Measurements from ENCODE around the gene CFAP54. TPM values are rescaled to one million over a fixed set of nuclear protein-coding genes. Genes with fewer than 3 reads are reported as not detected.
"Not testable (repeated sequence)": the region's sequence is repeated elsewhere in the genome, so short reads cannot be mapped to it uniquely, and the experiment has no call there.

CFAP54 gene
- total RNA-seq, 2 donors from 2014 or later = 0.30 to 0.31 TPM

DNA sequence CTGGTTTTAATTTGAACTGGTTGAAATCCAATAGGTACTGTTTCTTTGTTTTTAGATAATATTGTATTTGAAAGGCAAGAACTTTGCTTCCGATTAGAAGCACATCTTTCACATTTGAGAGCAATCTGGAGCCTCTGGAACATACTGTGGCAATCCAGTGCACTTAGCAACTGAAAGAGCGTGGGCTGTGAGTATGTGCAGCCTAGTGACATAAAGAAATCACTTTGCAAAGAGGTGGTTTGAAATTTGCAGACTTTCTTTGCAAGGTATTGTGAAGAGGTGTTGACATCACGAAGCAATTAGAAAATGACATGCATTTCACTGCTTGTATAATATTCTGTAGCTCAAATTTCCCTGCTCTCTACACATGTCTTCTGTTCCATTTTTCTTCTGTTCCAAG is 23.5 kb upstream of the CFAP54 start:
- H3K27ac Mint-ChIP-seq = no peak overlapping the region
- peaks cover 6% of the 10 kb centered on the region in 2 donors for H3K9me3 Mint-ChIP-seq
- ATAC-seq (no peak), DNase-seq (ENCODE audit: low spot score in 2 of 2) (no peak)
- peaks cover 7 to 8% of the 10 kb centered on the region in 2 donors for H3K36me3 Mint-ChIP-seq

GRCh38 chr12:96466939-96467751 is 22.2 kb upstream of the CFAP54 start:
- Mint-ChIP-seq H3K36me3 (peaks cover 7 to 8% of the 10 kb centered on the region in 2 donors), H3K27ac (no peak overlapping the region), H3K9me3 (peaks cover 6% of the 10 kb centered on the region in 2 donors)
- no peak for ATAC-seq
- no peak for DNase-seq (ENCODE audit: low spot score in 2 of 2)

DNA sequence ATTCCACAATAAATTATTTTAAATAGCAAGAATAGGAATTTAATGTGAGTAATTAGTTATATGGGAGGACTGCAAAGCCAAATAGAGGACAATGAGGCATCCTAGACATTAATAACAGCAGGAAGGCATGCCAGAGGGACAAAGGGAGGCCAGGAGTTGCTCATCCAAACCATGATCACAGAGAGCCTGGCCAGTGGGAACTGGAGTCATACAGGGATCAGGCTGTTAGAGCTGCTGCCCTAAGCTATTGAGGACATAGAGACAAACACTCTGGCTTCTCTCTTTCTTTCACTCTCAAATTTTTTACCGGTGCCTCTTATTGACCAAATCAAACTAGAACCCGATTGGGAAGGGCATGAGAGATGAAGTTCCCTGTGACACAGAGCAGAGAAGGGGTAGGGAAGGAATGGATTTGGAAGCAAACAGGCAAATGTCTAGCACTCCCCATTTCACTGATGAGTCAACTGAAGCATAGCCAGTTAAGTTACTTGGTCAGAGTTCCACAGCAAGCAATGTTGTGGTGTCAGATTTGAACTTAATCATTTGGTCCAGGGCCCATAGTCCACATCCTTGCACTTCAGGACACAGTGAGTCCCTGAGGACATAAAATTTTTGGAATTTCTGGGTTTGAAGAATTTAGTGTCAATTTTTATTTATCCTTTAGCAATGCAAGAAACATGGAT is 17.9 kb upstream of the CFAP54 start:
- Mint-ChIP-seq H3K36me3 (peaks cover 7 to 8% of the 10 kb centered on the region in 2 donors), H3K27ac (no peak overlapping the region), H3K9me3 (peaks cover 6% of the 10 kb centered on the region in 2 donors)
- no peak for ATAC-seq
- DNase-seq (ENCODE audit: low spot score in 2 of 2) = no peak

DNA sequence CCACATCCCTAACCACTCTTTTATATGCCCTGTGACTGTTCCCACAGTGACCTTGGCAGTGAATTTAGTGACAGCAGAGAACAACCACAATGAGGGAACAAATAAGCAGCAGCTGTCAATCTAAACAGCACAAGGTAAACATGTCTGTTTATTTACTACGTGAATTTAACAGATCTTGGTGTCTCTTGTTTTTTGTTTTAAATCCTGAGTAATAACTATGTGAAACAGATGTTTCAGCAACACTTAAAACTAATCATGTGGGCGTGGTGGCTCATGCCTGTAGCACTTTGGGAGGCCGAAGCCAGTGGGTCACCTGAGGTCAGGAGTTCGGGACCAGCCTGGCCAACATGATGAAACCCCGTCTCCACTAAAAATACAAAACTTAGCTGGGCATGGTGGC is 17.0 kb upstream of the CFAP54 start:
- DNase-seq (ENCODE audit: low spot score in 2 of 2) = no peak
- no peak for ATAC-seq
- peaks cover 6% of the 10 kb centered on the region in 2 donors for H3K9me3 Mint-ChIP-seq
- peaks cover 7 to 8% of the 10 kb centered on the region in 2 donors for H3K36me3 Mint-ChIP-seq
- H3K27ac Mint-ChIP-seq = no peak overlapping the region

DNA sequence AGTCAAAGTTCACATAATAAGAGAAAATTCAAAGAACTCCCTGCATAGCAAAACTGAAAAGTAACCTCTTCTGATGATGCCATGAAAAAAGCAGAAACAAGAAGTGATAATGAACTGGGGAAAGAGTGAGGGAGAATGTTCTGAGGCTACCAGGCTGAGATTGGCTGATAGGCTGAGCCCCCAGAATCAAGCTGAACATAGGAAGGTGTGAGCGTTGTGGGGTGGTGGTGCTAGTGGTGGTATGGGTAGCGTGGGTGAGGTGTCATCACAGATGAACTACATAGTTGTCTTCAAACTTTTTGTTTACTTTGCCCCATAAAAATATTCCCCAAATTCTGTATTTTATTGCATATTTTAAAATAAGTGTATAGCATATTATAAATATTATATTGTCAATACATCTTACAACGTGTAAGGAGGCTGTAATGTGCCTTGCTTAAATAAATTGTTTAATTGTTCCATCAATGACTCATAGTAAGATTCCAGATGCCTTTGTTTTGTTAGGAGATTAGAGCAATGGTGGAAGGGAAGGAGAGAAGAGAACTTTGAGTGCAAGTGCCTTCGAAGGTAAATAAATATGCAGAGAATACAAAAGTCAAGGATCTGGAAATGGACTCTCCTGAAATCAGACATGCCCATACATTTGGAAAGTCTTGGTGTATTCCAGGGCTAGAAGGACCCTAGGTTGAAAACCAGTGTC is 15.8 kb upstream of the CFAP54 start:
- H3K27ac Mint-ChIP-seq = no peak overlapping the region
- DNase-seq (ENCODE audit: low spot score in 2 of 2) (no peak), ATAC-seq (no peak)
- peaks cover 7 to 8% of the 10 kb centered on the region in 2 donors for H3K36me3 Mint-ChIP-seq
- H3K9me3 Mint-ChIP-seq = peaks cover 6% of the 10 kb centered on the region in 2 donors

- ATAC-seq (no peak), DNase-seq (ENCODE audit: low spot score in 2 of 2) (no peak)
- H3K36me3 Mint-ChIP-seq = peaks cover 7 to 8% of the 10 kb centered on the region in 2 donors
- no peak overlapping the region for H3K27ac Mint-ChIP-seq
- H3K9me3 Mint-ChIP-seq = peaks cover 6% of the 10 kb centered on the region in 2 donors
Measured at GRCh38 chr12:96474206-96474605, 15.2 kb upstream of the CFAP54 start.

GRCh38 chr12:96478011-96478410 is 11.4 kb upstream of the CFAP54 start:
- no peaks in the 10 kb centered on the region for H3K9me3 Mint-ChIP-seq
- ATAC-seq (no peak), DNase-seq (ENCODE audit: low spot score in 2 of 2) (no peak)
- H3K36me3 Mint-ChIP-seq = no peaks in the 10 kb centered on the region
- H3K27ac Mint-ChIP-seq = no peak overlapping the region

DNA sequence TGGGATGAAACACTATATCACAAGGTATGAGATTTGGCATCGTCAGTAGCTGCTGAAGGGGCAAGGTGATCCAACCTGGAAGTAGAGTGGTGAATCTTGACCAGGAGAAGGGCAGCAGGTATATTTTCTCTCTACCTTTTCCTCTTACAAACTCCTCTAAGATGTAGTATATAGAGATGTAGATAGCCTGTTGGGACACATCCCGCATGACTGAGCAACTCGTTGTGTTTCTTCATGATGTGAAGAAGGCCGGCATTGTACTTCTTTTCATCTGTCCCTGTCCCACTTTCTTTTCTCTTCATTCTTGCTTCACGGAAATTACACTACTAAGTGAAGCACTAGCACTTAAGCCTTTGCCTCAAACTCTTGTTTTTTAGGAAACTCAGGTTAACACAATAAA is 7.3 kb upstream of the CFAP54 start:
- H3K27ac Mint-ChIP-seq = no peak overlapping the region
- no peaks in the 10 kb centered on the region for H3K36me3 Mint-ChIP-seq
- ATAC-seq (no peak), DNase-seq (ENCODE audit: low spot score in 2 of 2) (no peak)
- no peaks in the 10 kb centered on the region for H3K9me3 Mint-ChIP-seq

DNA sequence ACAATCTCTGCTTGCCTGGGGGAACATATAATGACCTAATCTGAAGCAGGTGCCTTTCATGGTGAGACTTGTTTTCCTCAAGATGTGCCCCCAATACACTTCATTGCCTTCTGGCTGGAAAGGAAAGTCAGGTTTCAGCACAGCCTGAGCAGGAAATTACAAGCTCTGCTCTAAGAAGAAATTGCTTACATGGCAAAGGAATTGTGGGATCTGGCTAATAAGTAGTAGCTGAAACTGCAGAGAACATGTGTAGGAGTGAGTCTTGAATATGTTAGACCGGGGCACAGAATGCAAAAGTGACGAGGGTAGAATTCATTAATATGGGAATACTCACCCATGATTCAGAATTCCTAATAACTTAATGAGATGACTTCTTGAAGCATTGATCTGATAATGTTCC is 6.3 kb upstream of the CFAP54 start:
- no peaks in the 10 kb centered on the region for H3K9me3 Mint-ChIP-seq
- no peak for DNase-seq (ENCODE audit: low spot score in 2 of 2)
- H3K36me3 Mint-ChIP-seq = no peaks in the 10 kb centered on the region
- H3K27ac Mint-ChIP-seq = no peak overlapping the region
- no peak for ATAC-seq

DNA sequence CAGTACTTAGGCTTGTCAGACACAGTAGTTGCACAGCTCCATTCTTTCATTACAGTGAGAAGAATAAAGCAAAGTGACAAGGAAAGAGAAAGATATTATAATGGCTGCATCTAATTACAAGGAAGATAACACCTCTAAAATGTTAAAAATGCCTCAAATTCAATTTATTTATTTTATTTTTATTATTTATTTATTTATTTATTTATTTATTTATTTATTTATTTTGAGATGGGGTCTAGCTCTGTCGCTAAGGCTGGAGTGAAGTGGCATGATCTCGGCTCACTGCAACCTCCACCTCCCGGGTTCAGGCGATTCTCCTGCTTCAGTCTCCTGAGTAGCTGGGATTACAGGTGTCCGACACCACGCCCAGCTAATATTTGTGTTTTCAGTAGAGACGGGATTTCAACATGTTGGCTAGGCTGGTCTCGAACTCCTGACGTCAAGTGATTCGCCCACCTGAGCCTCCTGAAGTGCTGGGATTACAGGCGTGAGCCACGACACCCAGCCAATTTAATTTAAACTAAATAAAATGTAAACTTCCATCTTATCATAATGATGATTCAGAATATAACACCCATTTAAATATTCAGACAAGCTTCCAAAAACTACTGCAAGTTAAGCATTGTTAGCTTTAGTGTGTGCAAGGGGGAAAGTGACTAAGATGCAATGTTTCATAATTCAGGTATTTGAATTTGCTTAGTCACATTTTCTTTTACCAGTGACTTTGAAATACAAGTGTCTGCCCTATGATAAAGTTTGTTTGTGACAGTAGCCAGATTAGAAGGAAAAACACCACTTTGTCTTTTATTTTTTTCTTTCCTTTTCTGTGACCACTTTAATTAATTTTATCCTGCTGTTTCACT is 2.4 kb upstream of the CFAP54 start:
- DNase-seq (ENCODE audit: low spot score in 2 of 2) (no peak), ATAC-seq (no peak)
- Mint-ChIP-seq H3K27ac (no peak overlapping the region), H3K9me3 (no peaks in the 10 kb centered on the region), H3K36me3 (no peaks in the 10 kb centered on the region)

- DNase-seq (ENCODE audit: low spot score in 2 of 2) = no peak
- H3K9me3 Mint-ChIP-seq = no peaks in the 10 kb centered on the region
- no peaks in the 10 kb centered on the region for H3K36me3 Mint-ChIP-seq
- no peak for ATAC-seq
- no peak overlapping the region for H3K27ac Mint-ChIP-seq
Measured at GRCh38 chr12:96487634-96488033, 1.7 kb upstream of the CFAP54 start.

DNA sequence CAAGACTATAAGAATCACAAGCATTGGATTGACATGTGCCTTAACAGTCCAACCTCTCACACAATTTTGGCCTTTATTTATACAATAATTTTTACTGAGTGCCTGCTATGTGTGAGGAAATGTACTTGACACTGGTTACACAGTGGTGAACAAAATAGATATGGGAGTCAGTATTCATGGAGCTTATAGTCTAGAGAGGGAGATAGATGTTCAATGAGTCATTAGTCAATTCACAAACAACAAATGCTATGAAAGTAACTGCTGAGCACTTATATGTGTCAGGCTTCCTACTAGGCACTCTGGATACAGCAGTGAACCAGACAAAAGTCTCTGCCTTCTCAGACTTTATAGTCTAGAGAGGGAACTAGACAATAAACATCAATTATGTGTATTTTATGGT is 3.7 kb downstream of the CFAP54 start:
- DNase-seq (ENCODE audit: low spot score in 2 of 2) = no peak
- H3K27ac Mint-ChIP-seq = no peak overlapping the region
- no peaks in the 10 kb centered on the region for H3K36me3 Mint-ChIP-seq
- H3K9me3 Mint-ChIP-seq = no peaks in the 10 kb centered on the region
- ATAC-seq = no peak

GRCh38 chr12:96494154-96494553 is 4.8 kb downstream of the CFAP54 start:
- H3K36me3 Mint-ChIP-seq; H3K9me3 Mint-ChIP-seq; H3K27ac Mint-ChIP-seq; ATAC-seq; DNase-seq (ENCODE audit: low spot score in 2 of 2): not testable (repeated sequence)

- DNase-seq (ENCODE audit: low spot score in 2 of 2) = no peak
- Mint-ChIP-seq H3K9me3 (no peaks in the 10 kb centered on the region), H3K36me3 (no peaks in the 10 kb centered on the region), H3K27ac (no peak overlapping the region)
- ATAC-seq = no peak
Measured at GRCh38 chr12:96495155-96495554, 5.8 kb downstream of the CFAP54 start.

GRCh38 chr12:96495841-96496545 is 6.6 kb downstream of the CFAP54 start:
- ATAC-seq (no peak), DNase-seq (ENCODE audit: low spot score in 2 of 2) (no peak)
- no peaks in the 10 kb centered on the region for H3K36me3 Mint-ChIP-seq
- H3K9me3 Mint-ChIP-seq = no peaks in the 10 kb centered on the region
- H3K27ac Mint-ChIP-seq = no peak overlapping the region

DNA sequence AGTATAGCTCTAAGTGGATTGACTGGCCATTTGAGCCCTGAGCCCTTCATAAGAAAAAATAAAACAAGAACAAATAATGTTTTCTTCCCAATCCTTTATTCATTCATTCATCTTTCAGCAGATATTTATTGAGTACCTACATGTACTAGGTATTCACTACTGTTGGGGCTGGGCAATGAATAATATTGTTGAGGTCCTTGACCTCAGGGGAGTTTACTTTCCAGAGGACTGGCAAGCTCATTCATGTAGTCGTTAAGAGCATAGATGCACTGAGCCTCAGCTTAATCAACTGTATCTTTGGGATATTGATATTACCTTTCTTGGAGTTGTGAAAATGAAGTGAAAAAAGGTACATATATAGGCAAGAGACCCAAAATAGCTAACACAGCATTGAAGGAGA is 7.6 kb downstream of the CFAP54 start:
- no peaks in the 10 kb centered on the region for H3K36me3 Mint-ChIP-seq
- H3K27ac Mint-ChIP-seq = no peak overlapping the region
- no peaks in the 10 kb centered on the region for H3K9me3 Mint-ChIP-seq
- no peak for ATAC-seq
- DNase-seq (ENCODE audit: low spot score in 2 of 2) = no peak

Data from activated naive CD4-positive, alpha-beta T cell treated with anti-CD3 and anti-CD28 coated beads, Interleukin-2, amount 50 U/mL, for 72 hours (primary cell).